Neuronal stem cell (in vitro differentiated cells): ENCODE results near the gene ADGRG2.

Experiments
- DNase-seq: peaks from one replicate; pipeline ENCODE4 v3.0.0-alpha.2; 2013; ENCODE audit warnings: low spot score
- H2AFZ ChIP-seq: one replicate; pipeline ENCODE4 v1.6.1; 2013; ENCODE audit warnings: mild to moderate bottlenecking, low read length, inconsistent platforms
- H2AK5ac ChIP-seq: 2 replicates; pipeline ENCODE4 v1.6.1; 2013; ENCODE audit warnings: low read depth, mild to moderate bottlenecking, inconsistent platforms, low read length, moderate library complexity, mixed read lengths
- H2BK120ac ChIP-seq: 2 replicates; pipeline ENCODE4 v1.6.1; 2013; ENCODE audit warnings: low read depth, mild to moderate bottlenecking, inconsistent platforms, low read length, moderate library complexity, mixed read lengths
- H2BK12ac ChIP-seq: one replicate; pipeline ENCODE4 v1.6.1; 2013; ENCODE audit warnings: low read length, inconsistent platforms
- H2BK15ac ChIP-seq: 2 replicates; pipeline ENCODE4 v1.6.1; 2013; ENCODE audit warnings: mild to moderate bottlenecking, low read length, inconsistent platforms, mixed read lengths
- H2BK5ac ChIP-seq: one replicate; pipeline ENCODE4 v1.6.1; 2013; ENCODE audit warnings: inconsistent platforms, mild to moderate bottlenecking, low read length, moderate library complexity
- H3K14ac ChIP-seq: one replicate; pipeline ENCODE4 v1.6.1; 2013; ENCODE audit warnings: low read length, inconsistent platforms
- H3K18ac ChIP-seq: 2 replicates; pipeline ENCODE4 v1.6.1; 2013; ENCODE audit warnings: low read length, inconsistent platforms
- H3K23ac ChIP-seq: 2 replicates; pipeline ENCODE4 v1.6.1; 2013; ENCODE audit warnings: low read depth, mild to moderate bottlenecking, mixed read lengths, low read length, inconsistent platforms; ENCODE audit not compliant: poor library complexity
- H3K27ac ChIP-seq: replicated peaks from 3 replicates; pipeline ENCODE4 v1.5.1; 2013; ENCODE audit warnings: low read length, inconsistent platforms
- H3K27me3 ChIP-seq, 3 experiments: 2 replicates each; pipeline ENCODE4 v1.6.1; 2013; ENCODE audit warnings: low read length in 3 of 3, mild to moderate bottlenecking in 2 of 3, inconsistent platforms in 1 of 3, low read depth in 1 of 3, mixed read lengths in 1 of 3, moderate library complexity in 1 of 3; ENCODE audit not compliant: control insufficient read depth in 3 of 3, insufficient read depth in 3 of 3
- H3K36me3 ChIP-seq, 2 donors: replicated peaks in 1 of 2; 2 replicates each; pipeline ENCODE4 v1.6.1; 2013; ENCODE audit warnings: low read length in 2 of 2; ENCODE audit not compliant: control insufficient read depth in 2 of 2, insufficient read depth in 2 of 2
- H3K4ac ChIP-seq: 2 replicates; pipeline ENCODE4 v1.6.1; 2013; ENCODE audit warnings: inconsistent platforms, mild to moderate bottlenecking, low read length, moderate library complexity
- H3K4me1 ChIP-seq, 2 donors: 1 replicate in 1 of 2; 2 replicates in 1 of 2; pipeline ENCODE4 v1.6.1; 2013; ENCODE audit warnings: low read length in 2 of 2, low read depth in 1 of 2; ENCODE audit not compliant: control insufficient read depth in 2 of 2, insufficient read depth in 1 of 2
- H3K4me2 ChIP-seq: one replicate; pipeline ENCODE4 v1.6.1; 2013; ENCODE audit warnings: mild to moderate bottlenecking, low read length, inconsistent platforms; ENCODE audit not compliant: insufficient read depth, poor library complexity, severe bottlenecking
- H3K4me3 ChIP-seq, 2 donors: 2 replicates each; pipeline ENCODE4 v1.5.1; 2013; ENCODE audit warnings: low read length in 2 of 2, mild to moderate bottlenecking in 2 of 2, inconsistent platforms in 1 of 2, moderate library complexity in 1 of 2
- H3K79me1 ChIP-seq: one replicate; pipeline ENCODE4 v1.6.1; 2013; ENCODE audit warnings: low read depth, mild to moderate bottlenecking, inconsistent platforms, low read length, moderate library complexity
- H3K9ac ChIP-seq: one replicate; pipeline ENCODE4 v1.6.1; 2013; ENCODE audit warnings: mild to moderate bottlenecking, low read depth, low read length, inconsistent platforms; ENCODE audit not compliant: poor library complexity
- H3K9me3 ChIP-seq, 2 donors: replicated peaks in 1 of 2; 2 replicates each; pipeline versions ENCODE3 to v1.6.1; 2013; ENCODE audit warnings: low read length in 2 of 2, mild to moderate bottlenecking in 2 of 2, inconsistent platforms in 1 of 2, low read depth in 1 of 2, mixed read lengths in 1 of 2, moderate library complexity in 1 of 2; ENCODE audit not compliant: control insufficient read depth in 2 of 2, insufficient read depth in 1 of 2
- H4K8ac ChIP-seq: one replicate; pipeline ENCODE4 v1.6.1; 2013; ENCODE audit warnings: low read depth, mild to moderate bottlenecking, inconsistent platforms, low read length, moderate library complexity
- H4K91ac ChIP-seq: one replicate; pipeline ENCODE4 v1.6.1; 2013; ENCODE audit warnings: low read length, low read depth, mild to moderate bottlenecking, inconsistent platforms; ENCODE audit not compliant: poor library complexity
- WGBS, 2 donors: extraction: QIAGEN DNeasy Blood & Tissue Kit; methylation state at CpG; one replicate each; pipeline ENCODE4 v1.1.7; 2013; ENCODE audit warnings: missing lambda C conversion rate in 2 of 2, mixed read lengths in 1 of 2; ENCODE audit not compliant: insufficient read length in 2 of 2, insufficient replicate concordance in 1 of 2; ENCODE audit errors: extremely low coverage in 2 of 2; 5-methylcytosine and 5-hydroxymethylcytosine counted together

ADGRG2 gene

DNA sequence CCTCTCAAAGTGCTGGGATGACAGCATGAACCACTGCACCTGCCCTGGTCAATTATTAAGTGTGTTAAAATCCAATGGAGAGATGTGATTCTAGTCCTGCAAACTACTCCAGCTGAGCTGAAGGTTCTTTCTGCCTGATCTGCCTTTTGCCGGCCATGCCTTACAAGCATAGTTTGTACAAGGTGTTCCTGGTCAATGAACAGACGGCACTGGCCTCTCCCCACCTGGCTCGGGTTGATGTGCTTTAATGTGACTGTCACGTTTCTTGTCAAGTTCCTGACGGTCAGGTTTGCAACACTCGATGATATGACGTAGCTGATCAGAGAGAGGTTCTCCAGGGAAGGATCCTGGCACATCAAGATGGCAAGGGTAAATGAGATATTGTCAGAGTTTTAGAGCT is 115.3 kb downstream of the ADGRG2 start:
- Histone ChIP-seq H2AFZ (no peak overlapping the region), H3K36me3 (no peaks in the 10 kb centered on the region), H3K79me1 (no peaks in the 10 kb centered on the region), H2AK5ac (no peak overlapping the region), H4K91ac (no peak overlapping the region), H2BK5ac (no peak overlapping the region), H3K18ac (no peak overlapping the region), H3K4me1 (no peaks in the 10 kb centered on the region), H3K4ac (no peak overlapping the region), H3K4me3 (no peak overlapping the region), H3K4me2 (no peak overlapping the region), H2BK12ac (no peak overlapping the region), H3K9ac (no peak overlapping the region), H3K27me3 (no peaks in the 10 kb centered on the region), H3K9me3 (no peaks in the 10 kb centered on the region), H3K27ac (no peak overlapping the region), H3K23ac (no peak overlapping the region), H2BK120ac (no peak overlapping the region), H4K8ac (no peak overlapping the region), H2BK15ac (no peak overlapping the region), H3K14ac (no peak overlapping the region)
- no CpG with 5 or more reads among the region's 7 CpGs for WGBS, 2 donors
- no peak for DNase-seq

DNA sequence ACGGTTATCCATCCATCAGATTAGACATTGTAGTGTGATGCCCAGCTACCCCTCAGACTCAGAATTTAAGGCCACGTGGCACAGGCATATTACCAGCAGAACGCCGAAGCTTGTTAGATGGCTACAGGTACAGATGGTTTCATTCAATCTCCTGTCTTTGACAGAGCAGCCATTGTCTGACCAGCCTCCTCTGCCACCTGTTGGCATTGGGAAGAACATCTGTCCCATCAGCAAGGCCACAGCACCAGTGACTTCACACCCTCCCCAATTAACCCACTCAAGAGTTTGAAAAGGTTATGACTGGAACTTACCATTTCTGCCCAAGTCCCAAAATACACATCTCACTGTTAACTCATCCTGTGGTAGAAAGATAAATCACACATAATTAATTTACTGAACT is 116.4 kb downstream of the ADGRG2 start:
- Histone ChIP-seq H2BK120ac (no peak overlapping the region), H3K79me1 (no peaks in the 10 kb centered on the region), H3K9ac (no peak overlapping the region), H3K4me2 (no peak overlapping the region), H3K23ac (no peak overlapping the region), H3K4ac (no peak overlapping the region), H2BK5ac (no peak overlapping the region), H2BK15ac (no peak overlapping the region), H3K27ac (no peak overlapping the region), H3K36me3 (no peaks in the 10 kb centered on the region), H2BK12ac (no peak overlapping the region), H3K9me3 (no peaks in the 10 kb centered on the region), H3K18ac (no peak overlapping the region), H2AK5ac (no peak overlapping the region), H3K4me3 (no peak overlapping the region), H4K91ac (no peak overlapping the region), H3K27me3 (no peaks in the 10 kb centered on the region), H4K8ac (no peak overlapping the region), H2AFZ (no peak overlapping the region), H3K4me1 (no peaks in the 10 kb centered on the region), H3K14ac (no peak overlapping the region)
- WGBS, 2 donors, result no CpG with 5 or more reads among the region's 4 CpGs
- no peak for DNase-seq

DNA sequence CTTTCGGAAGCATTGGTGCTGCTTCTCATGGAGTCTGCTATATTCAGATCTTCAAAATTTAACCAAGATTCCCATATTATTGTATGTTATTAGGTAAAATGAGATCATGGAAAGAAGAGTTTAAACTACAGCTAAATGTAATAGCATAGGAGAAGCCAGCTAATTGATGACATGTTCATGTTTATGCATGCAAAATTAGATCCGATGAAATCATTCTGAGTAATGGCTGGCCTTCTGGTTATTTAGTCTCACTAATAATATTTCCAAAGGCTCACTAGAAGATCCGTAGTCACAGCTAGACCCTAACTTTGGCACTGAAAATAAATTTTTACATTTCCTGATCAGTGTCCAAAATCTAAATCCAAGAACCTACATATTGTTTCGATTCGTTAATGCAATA is 118.5 kb downstream of the ADGRG2 start:
- no peak overlapping the region for H2AK5ac ChIP-seq
- H3K4me3 ChIP-seq, result no peak overlapping the region
- H2BK12ac ChIP-seq, result no peak overlapping the region
- WGBS, 2 donors, result no CpG with 5 or more reads among the region's 5 CpGs
- no peak for DNase-seq
- H3K9me3 ChIP-seq, result no peaks in the 10 kb centered on the region
- no peak overlapping the region for H3K27ac ChIP-seq
- no peak overlapping the region for H3K9ac ChIP-seq
- H3K36me3 ChIP-seq, result no peaks in the 10 kb centered on the region
- H2AFZ ChIP-seq, result no peak overlapping the region
- no peak overlapping the region for H4K8ac ChIP-seq
- H3K4me1 ChIP-seq, result no peaks in the 10 kb centered on the region
- H3K4ac ChIP-seq, result no peak overlapping the region
- H3K4me2 ChIP-seq, result no peak overlapping the region
- no peaks in the 10 kb centered on the region for H3K79me1 ChIP-seq
- no peaks in the 10 kb centered on the region for H3K27me3 ChIP-seq
- H3K18ac ChIP-seq, result no peak overlapping the region
- H3K14ac ChIP-seq, result no peak overlapping the region
- H4K91ac ChIP-seq, result no peak overlapping the region
- no peak overlapping the region for H2BK5ac ChIP-seq
- H3K23ac ChIP-seq, result no peak overlapping the region
- H2BK15ac ChIP-seq, result no peak overlapping the region
- no peak overlapping the region for H2BK120ac ChIP-seq

DNA sequence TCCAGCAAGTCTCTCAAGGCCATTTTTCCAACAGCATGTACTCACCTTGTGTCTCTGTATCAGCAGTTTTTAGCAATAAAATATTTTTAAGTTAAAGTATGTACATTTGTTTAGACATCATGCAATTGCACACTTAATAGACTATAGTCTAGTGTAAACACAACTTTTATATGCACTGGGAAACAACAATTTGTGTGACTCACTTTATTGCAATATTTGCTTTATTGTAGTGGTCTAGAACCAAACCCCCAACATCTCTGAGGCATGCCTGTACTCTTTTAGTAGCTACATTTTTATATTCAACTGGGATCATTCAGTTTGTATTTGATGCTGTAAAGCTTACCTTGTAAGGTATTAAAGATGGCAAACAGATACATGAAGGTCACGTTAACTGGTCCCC is 123.6 kb downstream of the ADGRG2 start:
- H3K36me3 ChIP-seq, result no peaks in the 10 kb centered on the region
- no peak overlapping the region for H2BK15ac ChIP-seq
- no peak overlapping the region for H3K27ac ChIP-seq
- no peak overlapping the region for H3K14ac ChIP-seq
- no peak overlapping the region for H3K4ac ChIP-seq
- no peaks in the 10 kb centered on the region for H3K9me3 ChIP-seq
- no peaks in the 10 kb centered on the region for H3K27me3 ChIP-seq
- no peak overlapping the region for H3K18ac ChIP-seq
- H3K4me3 ChIP-seq, result no peak overlapping the region
- no peak overlapping the region for H2AFZ ChIP-seq
- no peak overlapping the region for H2BK5ac ChIP-seq
- no peak overlapping the region for H3K9ac ChIP-seq
- no peak overlapping the region for H2BK120ac ChIP-seq
- no peak overlapping the region for H3K23ac ChIP-seq
- no peak overlapping the region for H4K8ac ChIP-seq
- DNase-seq, result no peak
- no peak overlapping the region for H2AK5ac ChIP-seq
- no peaks in the 10 kb centered on the region for H3K4me1 ChIP-seq
- no peak overlapping the region for H4K91ac ChIP-seq
- H3K4me2 ChIP-seq, result no peak overlapping the region
- no peak overlapping the region for H2BK12ac ChIP-seq
- WGBS, 2 donors, result no CpG with 5 or more reads among the region's 1 CpG
- no peaks in the 10 kb centered on the region for H3K79me1 ChIP-seq
